ENCODE data around the gene TRIM22.

DNA sequence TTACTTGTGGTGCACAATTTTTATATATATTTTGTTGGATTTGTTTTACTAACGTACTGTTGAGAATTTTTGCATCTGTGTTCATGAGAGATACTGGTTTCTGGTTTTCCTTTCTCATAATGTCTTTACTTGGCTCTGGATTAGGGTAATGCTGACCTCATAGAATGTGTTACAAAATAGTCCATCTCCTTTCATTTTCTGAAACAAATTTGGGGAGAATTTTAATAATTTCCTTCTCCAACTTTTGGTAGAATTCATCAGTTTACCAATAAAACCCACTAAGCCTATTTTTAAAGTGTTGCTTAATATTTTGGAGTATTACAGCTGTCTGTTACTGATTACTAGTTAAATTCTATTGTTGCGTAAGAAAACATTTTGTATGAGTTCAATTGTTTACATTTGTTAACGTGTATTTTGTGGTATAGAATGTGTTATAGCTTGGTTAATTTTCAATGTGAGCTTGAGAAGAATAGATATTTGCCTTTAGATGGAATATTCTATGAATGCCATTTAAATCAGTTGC is 11.5 kb downstream of the TRIM22 start:
- no peak for TF ChIP-seq CTCF (IDR thresholded peaks at IDR 0.05)
- no peak for TF ChIP-seq POLR2AphosphoS5 (IDR thresholded peaks at IDR 0.05; ENCODE audit: insufficient read depth in 1 of 2, low read depth in 1 of 2)

Measured in vagina (tissue), 2 donors.